ENCODE measurements around the gene PGC.

The PGC gene

DNA sequence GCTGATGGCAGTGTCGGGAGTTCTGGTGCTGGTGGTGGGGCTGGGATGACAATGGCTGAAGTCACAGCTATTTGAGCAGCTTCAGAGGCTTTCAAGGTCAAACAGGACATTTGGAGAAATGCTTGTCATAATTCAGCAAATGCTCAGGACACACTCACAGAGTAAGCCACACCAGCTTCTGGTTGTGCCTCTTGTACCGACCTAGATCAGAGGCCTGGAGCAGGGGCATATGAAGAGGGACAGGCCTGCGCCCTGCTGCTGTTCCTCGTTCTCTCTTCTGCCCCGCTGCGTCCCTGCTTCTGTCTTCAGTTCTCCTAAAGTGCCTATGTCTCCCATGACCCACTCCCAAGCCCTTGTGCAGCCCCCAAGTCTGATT lies 893 bp upstream of the PGC start:
- no peak for DNase-seq (ENCODE audit: low read depth in 4 of 4, low spot score in 1 of 4)

DNA sequence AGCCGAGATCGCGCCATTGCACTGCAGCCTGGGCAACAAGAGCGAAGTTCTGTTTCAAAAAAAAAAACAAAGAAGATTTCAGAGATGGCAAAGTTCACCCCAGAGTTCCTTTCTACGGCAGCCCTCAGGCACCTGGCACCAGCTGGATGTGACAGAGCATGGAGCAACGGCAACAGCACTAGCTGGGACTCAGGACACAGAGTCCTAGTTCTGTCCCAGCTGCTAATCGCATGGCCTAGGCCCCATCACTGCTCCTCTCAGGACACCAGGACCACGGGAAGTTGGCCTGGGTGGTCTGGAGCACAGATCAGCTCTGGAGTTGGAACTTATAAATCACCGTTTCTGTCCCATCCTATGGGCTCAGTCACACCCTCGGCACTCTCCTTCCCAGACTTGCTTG lies 1.1 kb downstream of the PGC start:
- DNase-seq (ENCODE audit: low read depth in 4 of 4, low spot score in 1 of 4): no peak

DNA sequence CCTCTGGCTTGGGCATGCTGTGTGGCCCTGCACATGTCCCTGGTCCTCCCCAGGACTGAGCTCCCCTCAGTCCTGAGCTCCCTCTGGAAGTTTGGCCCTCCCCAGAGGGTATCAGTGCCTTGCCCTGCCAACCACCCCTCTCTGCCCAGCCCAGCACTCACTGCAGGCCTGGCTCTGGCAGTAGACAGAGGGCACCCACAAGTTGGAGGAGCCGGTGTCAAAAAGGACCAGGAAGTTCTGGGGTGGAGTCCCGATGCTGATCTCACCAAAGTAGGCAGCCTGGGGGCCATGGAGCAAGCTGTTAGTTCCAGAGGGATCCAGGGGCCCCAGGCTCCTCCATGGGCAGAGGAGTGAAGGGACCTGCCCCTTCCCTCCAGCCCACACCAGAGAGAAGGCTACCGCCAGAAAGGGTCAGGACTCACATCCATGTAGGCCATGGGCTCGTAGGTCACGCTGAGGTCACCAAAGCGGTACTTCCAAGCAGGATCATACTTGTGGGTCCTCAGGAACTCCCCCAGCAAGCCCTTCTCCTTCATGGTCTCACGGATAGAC lies 2.9 kb downstream of the PGC start:
- no peak for DNase-seq (ENCODE audit: low read depth in 4 of 4, low spot score in 1 of 4)

DNA sequence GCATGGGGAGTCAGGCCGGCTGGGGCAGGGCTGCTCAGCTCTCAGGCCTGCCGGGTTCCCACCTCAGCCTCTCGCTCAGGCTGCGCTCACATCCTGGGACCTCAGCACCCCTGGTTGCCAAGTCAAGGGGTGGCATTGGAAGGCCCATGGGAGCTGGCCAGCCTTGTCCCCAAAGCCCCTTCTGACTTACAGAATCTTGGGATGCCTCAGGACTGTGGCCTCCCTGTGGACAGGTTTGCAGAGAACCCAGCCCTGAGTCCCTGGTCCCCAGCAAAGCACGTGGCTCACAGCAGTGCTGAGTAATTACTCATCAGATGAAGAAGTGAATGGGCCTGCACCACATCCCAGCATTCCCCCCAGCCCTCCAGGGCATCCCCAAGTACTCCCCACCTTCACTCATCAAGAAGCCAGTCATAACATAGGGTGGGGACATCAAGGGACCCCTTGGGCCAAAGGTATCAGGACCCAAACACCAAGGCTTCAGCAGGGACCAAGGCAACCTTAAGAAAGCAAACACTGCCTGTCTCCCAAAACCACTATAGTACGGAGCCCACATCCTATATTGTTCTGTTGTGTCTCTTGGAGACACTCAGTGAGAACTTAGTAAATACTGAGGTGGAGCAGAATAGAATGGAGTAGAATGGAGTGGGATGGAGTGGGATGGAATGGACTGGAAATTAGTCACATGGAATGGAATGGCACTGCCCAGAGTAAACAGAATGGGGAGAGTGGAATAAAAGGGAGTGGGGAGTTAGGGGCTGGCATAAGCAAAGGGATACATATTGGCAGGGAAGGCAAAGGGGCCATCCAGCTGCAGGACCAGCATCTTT lies 3.6 kb downstream of the PGC start:
- no peak for DNase-seq (ENCODE audit: low read depth in 4 of 4, low spot score in 1 of 4)

DNA sequence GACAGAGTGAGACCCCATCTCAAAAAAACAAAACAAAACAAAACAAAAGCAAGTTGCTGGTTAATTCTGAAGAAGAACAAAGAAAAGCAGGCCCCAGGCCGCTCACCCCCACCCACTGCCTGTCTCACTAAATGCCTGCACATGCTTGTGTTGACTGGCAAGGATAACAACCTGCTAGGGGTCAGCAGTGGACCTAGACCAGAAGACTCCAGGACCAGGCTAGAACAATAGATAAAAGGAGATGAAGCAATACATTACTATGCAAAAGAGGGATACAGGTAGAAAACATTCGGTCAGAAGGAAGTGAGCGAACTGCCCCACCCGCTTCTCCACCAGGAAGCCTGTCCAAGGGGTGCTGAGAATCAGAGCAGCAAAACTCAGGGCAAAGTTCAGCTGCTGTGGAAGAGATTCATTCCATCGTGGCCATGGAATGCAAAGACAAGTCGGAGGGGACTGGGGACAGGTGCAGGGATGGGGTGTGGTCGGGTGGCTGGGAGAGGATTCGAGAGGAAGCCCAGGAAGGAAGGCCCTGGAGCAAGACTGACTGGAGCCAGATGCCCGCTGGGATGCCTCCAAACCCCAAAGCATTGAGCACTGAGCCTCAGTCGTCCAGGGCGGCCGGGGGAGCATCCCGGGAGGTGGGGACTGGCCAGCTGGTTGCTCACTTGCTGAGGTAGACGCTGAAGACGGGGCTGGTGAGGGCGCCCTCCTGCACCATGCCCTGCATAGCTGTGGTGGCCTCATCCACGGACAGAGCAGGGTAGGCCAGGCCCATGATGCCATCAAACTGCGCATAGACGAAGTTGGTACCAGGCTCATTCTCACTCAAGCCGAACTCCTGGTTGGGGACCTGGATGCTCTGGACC lies 5.3 kb downstream of the PGC start:
- no peak for DNase-seq (ENCODE audit: low read depth in 4 of 4, low spot score in 1 of 4)

DNA sequence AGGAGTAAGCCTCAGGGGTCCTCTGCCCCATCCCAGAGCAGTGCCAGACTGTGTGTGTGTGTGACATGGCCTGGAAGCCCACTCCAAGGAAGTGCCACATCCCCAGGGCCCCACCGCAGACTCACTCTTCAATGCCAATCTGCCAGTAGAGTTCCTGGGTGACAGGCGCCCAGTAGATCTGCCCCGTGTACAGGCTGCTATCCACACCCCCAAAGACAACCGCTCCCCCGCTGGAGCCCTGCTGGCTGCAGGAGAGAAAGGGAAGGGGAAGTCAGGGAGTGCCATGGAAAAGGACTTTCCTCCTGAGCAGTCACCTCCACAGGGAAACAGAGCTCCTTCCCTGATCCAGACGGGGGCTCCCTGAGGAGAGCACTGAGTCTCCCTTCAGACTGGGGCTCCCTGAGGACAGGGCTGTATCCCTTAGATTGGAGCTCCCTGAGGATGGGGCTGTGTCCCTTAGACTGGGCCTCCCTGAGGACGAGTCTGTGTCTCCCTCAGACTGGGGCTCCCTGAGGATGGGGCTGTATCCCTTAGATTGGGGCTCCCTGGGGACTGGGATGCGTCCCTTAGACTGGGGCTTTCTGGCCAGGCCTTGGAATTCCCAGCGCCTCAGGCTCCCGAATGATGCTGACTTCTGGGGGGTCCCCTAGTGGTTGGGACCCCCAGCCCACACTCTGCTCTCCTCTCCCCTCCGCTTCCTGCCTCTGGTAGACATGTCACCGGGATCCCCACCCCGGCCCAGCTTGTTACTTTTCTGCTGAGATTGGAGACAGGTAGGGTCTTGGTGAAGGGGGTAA lies 6.6 kb downstream of the PGC start:
- no peak for DNase-seq (ENCODE audit: low read depth in 4 of 4, low spot score in 1 of 4)

DNA sequence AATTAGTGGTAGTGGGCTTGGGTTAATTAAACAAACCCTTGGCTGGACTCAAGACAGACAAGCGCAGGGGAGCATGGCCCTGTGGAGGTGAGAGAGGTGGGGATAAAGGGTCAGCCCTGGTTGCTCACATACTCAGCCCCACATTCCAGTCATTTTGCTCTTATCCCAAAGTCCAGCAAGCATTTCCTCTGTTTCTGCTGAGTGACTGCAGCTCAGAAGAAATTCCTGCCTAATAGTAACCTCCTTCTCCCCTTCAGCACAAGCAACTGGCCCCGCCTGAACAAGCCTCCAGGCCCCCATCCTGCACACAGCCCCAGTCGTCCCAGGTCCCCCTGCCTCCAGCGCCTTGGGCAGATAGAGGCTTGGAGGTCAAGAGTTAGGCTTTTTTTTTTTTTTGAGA lies 8.2 kb downstream of the PGC start:
- no peak for DNase-seq (ENCODE audit: low read depth in 4 of 4, low spot score in 1 of 4)

DNA sequence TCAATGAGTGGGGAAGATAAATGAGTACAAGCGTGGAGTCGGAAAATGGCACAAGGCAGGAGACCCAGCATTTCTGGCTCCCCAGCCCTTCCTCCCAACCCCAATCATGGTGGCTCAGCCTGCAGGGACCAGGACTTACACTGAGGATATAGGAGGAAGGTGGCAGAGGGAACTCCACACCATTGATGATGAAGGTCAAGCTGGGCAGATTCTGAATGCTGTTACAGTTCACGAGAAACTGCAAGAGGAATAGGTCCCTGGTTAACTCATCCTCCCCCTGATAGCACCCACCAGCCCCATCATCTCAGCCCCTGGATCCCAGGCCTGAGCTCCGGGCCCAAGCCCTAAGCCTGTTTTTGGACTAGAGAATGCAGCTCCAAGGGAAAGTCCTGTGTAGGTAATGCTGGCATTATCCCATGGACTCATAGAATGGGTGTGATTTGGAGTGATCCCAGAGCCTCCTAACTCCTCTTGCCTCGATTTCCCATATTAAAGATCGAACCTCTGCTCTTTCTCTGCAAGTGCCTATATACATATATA lies 9.5 kb downstream of the PGC start:
- no peak for DNase-seq (ENCODE audit: low read depth in 4 of 4, low spot score in 1 of 4)

DNA sequence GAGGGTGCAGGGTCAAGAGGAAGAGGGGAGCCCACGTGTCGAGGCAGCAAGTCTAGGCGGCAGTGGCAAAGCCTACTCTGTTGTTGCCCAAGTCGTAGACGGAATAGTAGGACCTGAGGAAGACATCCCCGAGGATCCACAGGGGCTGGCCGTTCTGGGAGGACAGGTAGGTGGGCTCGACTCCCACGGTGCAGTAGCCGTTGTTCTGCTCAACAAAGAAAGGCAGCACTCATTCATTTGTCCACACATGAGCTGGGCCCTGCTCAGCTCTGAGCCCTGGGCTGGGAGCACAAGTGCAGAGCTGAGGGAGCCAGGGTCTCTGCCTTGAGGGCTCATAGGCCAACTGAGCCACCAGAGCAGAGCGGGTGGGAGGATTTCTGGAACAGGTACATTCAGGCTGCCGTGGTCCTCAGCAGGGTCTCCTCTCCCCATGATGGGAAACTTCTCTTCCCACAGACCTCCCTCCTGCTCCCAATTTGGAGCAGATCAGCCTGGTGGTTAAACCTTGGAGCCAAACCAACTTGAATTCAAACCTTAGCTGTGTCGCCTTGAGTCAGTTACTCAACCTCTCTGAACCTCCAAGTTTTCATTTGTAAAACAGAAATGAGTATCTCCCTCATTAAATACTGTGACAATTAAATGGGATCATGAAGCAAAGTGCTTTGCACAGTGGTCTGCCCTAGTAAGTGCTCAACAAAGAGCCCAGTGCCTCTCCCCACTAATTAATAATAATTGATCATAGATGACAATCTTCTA lies 10.2 kb downstream of the PGC start:
- DNase-seq (ENCODE audit: low read depth in 4 of 4, low spot score in 1 of 4): no peak

DNA sequence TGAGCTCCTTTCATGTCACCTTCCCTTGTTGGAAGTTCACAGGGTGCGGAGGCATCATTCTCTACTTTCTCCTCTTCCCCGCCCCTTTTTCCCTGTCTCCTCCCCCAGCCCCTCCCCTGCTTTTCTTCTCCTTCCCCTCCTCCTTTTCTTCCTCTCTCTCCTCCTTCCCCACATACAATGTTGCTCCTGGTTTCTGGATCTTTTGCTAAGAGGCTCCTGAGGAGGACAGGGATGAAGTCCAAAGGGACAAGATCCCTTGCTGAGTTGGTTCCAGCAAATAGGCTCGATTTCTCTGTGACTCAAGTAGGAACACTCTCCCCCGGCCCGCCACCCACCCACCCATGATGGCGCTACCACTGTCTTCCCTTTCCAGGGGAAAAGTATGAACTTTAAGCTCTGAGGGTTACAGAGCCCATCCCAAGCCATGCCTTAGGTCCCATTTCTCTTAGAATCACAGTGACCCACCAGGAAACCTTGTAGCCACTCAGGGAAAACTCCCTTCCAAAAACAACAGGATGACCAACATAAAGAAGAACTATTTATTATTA lies 10.9 kb downstream of the PGC start:
- DNase-seq (ENCODE audit: low read depth in 4 of 4, low spot score in 1 of 4): no peak

DNA sequence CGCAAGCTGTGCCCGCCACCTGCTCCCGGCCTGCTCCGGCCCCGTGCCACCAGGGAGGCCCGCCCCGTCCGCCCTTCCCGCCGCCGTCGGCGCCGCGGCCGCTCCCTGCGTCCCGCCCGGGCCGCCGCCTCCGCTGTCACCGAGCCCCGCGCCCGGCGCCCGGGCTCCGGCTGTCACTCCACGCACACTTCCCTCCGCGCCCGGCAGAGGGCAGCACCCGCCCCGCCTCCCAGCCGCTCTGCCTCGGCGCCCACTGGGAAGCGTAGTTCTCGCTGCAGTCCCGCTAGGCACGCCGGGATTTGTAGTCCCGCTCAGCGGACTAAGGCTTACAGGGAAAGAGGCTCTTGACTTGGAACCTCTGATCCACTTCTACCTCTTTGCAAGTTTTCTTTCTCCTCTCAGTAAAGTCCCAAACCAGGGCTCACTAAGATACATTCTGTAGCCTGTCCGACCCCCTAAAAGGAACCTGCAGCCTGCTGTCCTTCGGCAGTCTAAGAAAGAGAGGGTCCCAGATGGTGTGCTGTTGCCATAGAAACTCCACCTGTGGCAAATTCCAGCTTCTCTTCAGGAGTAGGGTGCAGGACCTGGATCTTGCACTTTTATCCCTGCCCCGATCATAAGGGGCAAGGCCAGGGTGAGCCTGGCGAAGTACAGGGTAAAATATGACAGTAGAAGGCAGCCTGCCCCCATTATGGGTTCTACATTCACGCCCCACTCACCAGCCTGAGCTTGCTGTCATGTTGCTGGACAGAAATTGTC lies 11.6 kb downstream of the PGC start, which contains the start of gene TFEB:
Gene TFEB, minus strand, starts transcription at position 182 of the 759 bp plus-strand sequence. CDS start 44,395 bp downstream, outside the sequence.
- peak; percentile 82 to 95 (median 90) for DNase-seq (ENCODE audit: low read depth in 4 of 4, low spot score in 1 of 4)

DNA sequence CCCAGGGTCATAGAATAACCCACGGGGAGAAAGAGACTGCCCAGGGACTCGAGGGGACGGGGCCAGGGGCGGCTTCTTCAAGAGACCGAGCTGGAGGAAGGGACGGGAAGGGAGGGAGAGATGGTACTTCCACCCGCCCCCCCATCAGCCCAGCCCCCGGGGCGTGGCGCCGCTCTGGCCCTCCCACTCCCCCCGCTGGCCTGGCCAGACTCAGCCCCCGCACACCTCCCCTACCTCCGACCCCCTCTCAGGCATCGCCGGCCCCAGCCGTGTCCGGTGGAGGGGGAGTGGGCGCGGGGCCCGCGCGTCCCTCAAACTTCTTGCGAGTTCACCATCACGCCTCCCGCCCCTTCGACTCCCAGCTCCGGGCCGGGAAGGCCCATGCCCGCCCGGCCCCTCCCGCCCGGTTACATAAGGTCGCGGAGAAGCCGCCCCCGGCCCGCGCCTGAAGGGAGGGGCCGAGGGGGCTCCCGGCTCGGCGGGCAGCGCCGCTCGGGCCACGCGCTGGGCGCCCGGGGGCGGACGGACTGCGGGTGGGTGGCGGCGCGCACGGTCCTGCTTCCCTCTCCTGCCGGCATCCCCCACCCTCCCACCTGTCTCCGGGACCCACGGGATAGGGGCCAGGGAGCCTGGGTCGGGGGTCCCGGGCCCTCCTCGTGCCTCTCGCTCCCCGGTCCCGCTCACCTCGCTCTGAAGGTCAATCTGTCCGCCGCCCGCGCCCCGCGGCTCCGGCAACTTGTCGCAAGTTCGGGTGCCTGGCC lies 12.4 kb downstream of the PGC start:
- DNase-seq (ENCODE audit: low read depth in 4 of 4, low spot score in 1 of 4): peak; percentile 15 to 63 (median 33)

DNA sequence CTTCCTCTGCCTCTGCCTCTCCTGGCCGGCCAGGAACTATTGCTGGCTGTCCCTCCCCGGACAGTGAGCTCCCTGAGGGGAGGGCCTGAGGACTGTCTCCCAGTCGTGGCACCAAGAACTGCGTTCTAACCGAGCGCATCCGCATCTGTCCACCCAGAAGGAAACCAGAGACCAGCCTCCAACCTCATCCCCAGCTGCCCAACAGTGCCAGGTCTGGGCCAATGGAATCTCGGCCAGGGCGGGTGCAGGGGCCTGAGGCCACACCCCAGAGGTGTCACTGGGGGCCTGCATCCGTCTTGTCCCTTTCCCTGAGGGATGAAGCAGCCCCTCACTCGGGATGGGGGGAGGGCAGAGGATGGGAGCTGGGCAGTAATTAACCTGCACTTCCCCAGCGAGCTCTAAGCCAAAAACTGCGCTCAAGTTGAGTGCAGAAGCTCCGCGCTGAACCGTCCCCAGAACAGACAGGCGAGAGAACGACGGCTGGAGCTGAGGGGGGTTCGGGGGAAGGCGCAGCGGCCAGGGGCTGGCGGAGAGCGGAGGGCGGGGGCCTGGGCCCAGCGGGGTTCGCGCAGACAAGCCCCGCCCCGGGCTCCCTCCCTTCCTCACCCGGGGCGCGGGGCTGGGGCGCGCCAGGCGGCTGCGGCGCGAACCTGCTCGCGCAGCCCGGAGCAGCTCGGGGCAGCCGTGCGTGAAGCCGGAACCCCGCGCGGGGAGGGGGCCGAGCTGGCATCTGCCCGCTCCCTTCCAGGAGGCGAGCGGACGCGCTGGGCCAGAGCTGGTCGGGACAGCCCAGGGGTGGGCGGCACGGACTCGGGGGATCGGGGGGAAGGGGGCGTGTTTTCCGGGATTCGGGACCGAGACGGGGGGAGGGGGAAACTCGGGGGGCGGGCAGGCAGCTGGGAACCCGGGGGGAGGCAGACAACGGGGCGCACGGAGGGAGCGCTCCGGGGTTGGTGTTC lies 13.2 kb downstream of the PGC start:
- DNase-seq (ENCODE audit: low read depth in 4 of 4, low spot score in 1 of 4): peak; percentile 11 to 43 (median 28)

DNA sequence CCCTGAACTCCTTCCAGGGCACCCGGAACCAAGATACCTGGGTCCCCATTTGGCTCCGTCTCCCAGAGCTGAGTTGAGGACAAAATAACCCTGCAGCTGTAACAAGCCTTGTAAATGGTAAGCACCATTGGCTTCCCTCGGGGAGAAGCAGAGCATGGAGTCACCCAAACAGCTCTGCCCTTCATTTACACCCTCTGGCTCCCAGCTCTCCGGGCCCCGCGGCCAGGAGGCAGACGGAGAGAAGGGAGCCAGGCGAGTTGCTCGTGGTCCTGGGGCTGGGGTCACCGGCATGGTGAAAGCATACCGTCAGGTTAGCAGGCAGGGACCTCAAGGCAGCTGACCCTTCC lies 13.9 kb downstream of the PGC start:
- no peak for DNase-seq (ENCODE audit: low read depth in 4 of 4, low spot score in 1 of 4)

DNA sequence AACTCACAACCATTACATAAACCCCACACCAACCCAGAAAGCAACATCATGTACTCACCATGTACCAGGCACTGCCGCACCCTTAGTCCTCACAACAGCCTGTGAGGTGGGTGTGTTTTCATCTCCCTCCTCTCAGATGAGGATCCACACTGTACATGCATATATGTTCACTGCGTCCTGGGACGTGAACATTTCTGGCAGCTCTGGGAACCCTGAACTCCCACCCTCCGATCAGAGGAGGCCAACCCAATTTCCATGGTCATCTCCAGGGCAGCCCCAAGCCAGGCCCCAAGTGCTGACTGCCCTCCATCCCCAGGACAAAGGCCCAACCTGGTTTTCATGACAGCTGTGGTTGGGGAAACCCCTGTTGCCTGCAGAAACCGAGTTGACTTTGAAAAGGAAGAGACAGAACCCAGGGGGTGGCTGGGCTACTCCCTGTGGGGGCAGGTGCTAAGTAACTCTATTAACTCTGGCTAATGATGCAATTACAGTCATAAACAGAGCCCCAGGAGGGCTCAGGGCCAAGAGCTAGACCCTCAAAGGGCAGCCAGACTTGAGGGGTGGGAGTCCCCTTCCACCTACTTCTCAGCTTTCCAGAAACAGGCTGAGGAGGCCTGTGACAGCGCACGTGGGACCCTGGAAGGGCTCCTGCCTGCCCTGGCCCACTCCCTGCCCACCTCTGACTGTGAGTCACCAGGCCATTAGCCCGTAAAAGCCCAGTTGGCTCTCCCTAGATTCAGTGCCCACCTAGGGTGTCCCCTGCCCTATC lies 14.4 kb downstream of the PGC start:
- peak; percentile 14 to 29 (median 22) for DNase-seq (ENCODE audit: low read depth in 4 of 4, low spot score in 1 of 4)

DNA sequence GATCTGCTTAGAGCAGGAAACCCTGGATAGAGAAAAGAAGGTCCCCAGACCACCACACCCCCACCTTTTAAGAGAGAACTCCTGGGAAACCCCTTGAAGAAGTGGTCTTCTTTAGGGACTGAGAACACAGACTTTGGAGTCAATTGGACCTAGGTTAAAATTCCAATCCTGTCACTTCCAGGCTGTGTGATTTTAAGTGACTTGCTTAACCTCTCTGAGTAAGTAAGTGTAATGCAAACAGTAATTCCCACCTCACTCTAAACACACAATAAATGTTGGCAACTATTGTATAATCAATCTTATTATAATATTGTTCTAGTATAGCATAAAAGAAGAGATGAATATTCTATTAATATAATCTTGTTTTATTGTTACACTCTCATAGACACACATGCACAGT lies 15.0 kb downstream of the PGC start:
- DNase-seq (ENCODE audit: low read depth in 4 of 4, low spot score in 1 of 4): no peak

Measured in stimulated activated CD4-positive, alpha-beta T cell treated with anti-CD3 and anti-CD28 coated beads, Interleukin-1b, Interleukin-23, amount 100 ng/mL, for 24 hours (primary cell).